ENCODE data around the gene TSG101. TPM values are rescaled to one million over a fixed set of nuclear protein-coding genes. Genes with fewer than 3 reads are reported as not detected.

Gene TSG101
- total and polyA plus RNA-seq, 12 donors = 21.9 to 77.6 (median 68.2) TPM

DNA sequence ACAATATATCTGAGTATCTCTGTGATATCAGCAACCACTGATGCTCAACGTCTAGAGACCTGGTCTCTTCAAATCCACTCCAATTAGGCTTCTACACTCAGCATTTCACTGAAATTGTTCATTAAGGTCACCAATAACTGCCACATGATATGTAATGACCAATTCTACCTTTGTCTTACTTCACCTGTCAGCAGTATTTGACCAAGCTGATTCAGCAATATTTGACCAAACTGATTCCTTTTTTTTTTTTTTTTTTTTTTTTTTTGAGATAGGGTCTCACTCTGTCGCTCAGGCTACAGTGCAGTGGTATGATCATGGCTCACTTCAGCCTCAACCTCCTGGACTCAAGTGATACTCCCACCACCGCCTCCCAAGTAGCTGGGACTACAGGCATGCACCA, 5.6 kb downstream of the TSG101 start:
- WGBS, 2 donors = 82 to 90% methylated on average over 3 of the region's 3 CpGs
- H3K4me3 ChIP-seq = no peak overlapping the region
- intact Hi-C loops (cut with DNase I) = loop anchor here in 5 of 10 donors (5.0 to 10.0 kb wide), 4 partner anchors 126 to 204 kb away; partner anchors contain the start of genes LDHA (in 3 of the 5), GTF2H1 (in 1 of the 5), HPS5 (in 1 of the 5) and IGSF22 (in 1 of the 5)
- H3K27me3 ChIP-seq = no peaks in the 10 kb centered on the region
- DNase-seq (no peak), ATAC-seq (no peak)
- H3K27ac ChIP-seq = no peak overlapping the region
- no peak for TF ChIP-seq CTCF (IDR thresholded peaks at IDR 0.05)
- no peaks in the 10 kb centered on the region for H3K9me3 ChIP-seq
- H3K4me1 ChIP-seq = peaks cover 0 to 35% (median 16%) of the 10 kb centered on the region in 9 donors
- peaks cover 0 to 65% (median 10%) of the 10 kb centered on the region in 9 donors for H3K36me3 ChIP-seq

GRCh38 chr11:18502352-18502751, 24.4 kb downstream of the TSG101 start:
- Histone ChIP-seq H3K27ac (no peak overlapping the region), H3K4me3 (no peak overlapping the region), H3K36me3 (peaks cover 0 to 97% (median 38%) of the 10 kb centered on the region in 9 donors), H3K27me3 (no peaks in the 10 kb centered on the region), H3K4me1 (no peaks in the 10 kb centered on the region), H3K9me3 (no peaks in the 10 kb centered on the region)
- intact Hi-C loops (cut with DNase I) = no loop called here
- TF ChIP-seq CTCF (IDR thresholded peaks at IDR 0.05) = no peak
- no peak for DNase-seq
- no peak for ATAC-seq

GRCh38 chr11:18501629-18502028, 25.1 kb downstream of the TSG101 start:
- no peaks in the 10 kb centered on the region for H3K27me3 ChIP-seq
- peaks cover 0 to 97% (median 38%) of the 10 kb centered on the region in 9 donors for H3K36me3 ChIP-seq
- H3K9me3 ChIP-seq = no peaks in the 10 kb centered on the region
- no peak overlapping the region for H3K27ac ChIP-seq
- WGBS, 2 donors = 99 to 100% methylated on average over 1 of the region's 1 CpG
- intact Hi-C loops (cut with DNase I) = no loop called here
- TF ChIP-seq CTCF (IDR thresholded peaks at IDR 0.05) = no peak
- H3K4me3 ChIP-seq = no peak overlapping the region
- H3K4me1 ChIP-seq = no peaks in the 10 kb centered on the region
- no peak for ATAC-seq
- no peak for DNase-seq

DNA sequence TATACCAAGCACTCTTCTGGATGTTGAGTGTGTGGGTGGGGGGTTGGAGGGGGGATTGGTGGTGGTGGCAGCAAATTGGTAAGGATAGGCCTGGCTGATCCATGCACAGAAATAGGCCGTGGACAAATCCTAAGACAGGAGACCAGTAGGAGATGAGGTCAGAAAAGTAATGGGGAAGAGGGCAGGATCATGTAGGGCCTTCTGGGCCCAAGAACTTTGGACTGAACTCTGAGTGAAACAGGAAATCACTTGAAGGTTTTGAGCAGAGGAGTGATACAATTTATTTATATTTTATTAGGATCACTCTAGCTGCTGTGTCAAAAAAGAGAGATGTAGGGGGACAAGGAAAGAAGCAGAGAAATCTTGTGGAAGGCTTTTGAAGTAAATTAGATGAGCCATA, 28.7 kb downstream of the TSG101 start:
- Histone ChIP-seq H3K4me3 (no peak overlapping the region), H3K27ac (no peak overlapping the region), H3K27me3 (no peaks in the 10 kb centered on the region), H3K4me1 (peaks cover 0 to 4% (median 0%) of the 10 kb centered on the region in 9 donors), H3K9me3 (no peaks in the 10 kb centered on the region), H3K36me3 (peaks cover 0 to 97% (median 34%) of the 10 kb centered on the region in 9 donors)
- TF ChIP-seq CTCF (IDR thresholded peaks at IDR 0.05) = no peak
- WGBS, 2 donors = 94 to 96% methylated on average over 1 of the region's 1 CpG
- no peak for DNase-seq
- intact Hi-C loops (cut with DNase I) = no loop called here
- no peak for ATAC-seq
